HCT116 (cell line): ENCODE measurements around the gene MAPK4. TPM values are rescaled to one million over a fixed set of nuclear protein-coding genes. Genes with fewer than 3 reads are reported as not detected.
"Not testable (repeated sequence)": the region's sequence is repeated elsewhere in the genome, so short reads cannot be mapped to it uniquely, and the experiment has no call there.

Experiments used
- ATAC-seq: fragments of 200-7000 bp; cut with Tn5 transposase; 2 replicates; pipeline ENCODE4 v1.9.1; 2020; ENCODE audit warnings: mild to moderate bottlenecking, moderate library complexity
- BruUV-seq: library from RNA; stranded (reverse); fragments of 400-500 nt; replicated peaks from 2 replicates; lab custom pipeline; 2021; lab: Mats Ljungman, UMichigan
- CTCF ChIA-PET: fragments of 300-600 bp; sonication (Branson Sonifier 250); formaldehyde crosslinking; loops from one replicate; lab custom pipeline; 2021; ENCODE audit warnings: antibody characterized with exemption; lab: Charles Lee
- POLR2A ChIA-PET: fragments of 300-600, 350-600 bp; sonication (Branson Sonifier 250); formaldehyde crosslinking; loops from one replicate; lab custom pipeline; 2021; ENCODE audit warnings: antibody characterized with exemption; lab: Charles Lee
- RAD21 ChIA-PET, 2 experiments: fragments of 300-600 bp; sonication (Branson Sonifier 250); formaldehyde crosslinking; loops; one replicate each; lab custom pipeline; 2023; ENCODE audit warnings: low total read pairs in 2 of 2; ENCODE audit not compliant: uncharacterized antibody in 2 of 2, unreplicated experiment in 2 of 2, low non-redundant PET in 1 of 2; lab: Charles Lee
- DNase-seq: peaks from one replicate; pipeline ENCODE4 v3.0.0-alpha.2; 2010; ENCODE audit warnings: low read depth, low spot score
- H2AFZ ChIP-seq: fragments of 200-600 bp; shearing (Covaris generic), sonication (generic); 2 replicates; pipeline ENCODE4 v1.6.1; 2017; ENCODE audit warnings: low read depth, mixed run types, mixed read lengths, antibody characterized with exemption, low read length; ENCODE audit not compliant: poor library complexity, severe bottlenecking
- H3K27ac ChIP-seq: 2 replicates; pipeline ENCODE4 v1.5.1; 2012; ENCODE audit warnings: low read depth, low read length
- H3K27me3 ChIP-seq: fragments of 200-600 bp; sonication (generic); 2 replicates; pipeline ENCODE4 v1.6.1; 2016; ENCODE audit warnings: mixed run types, low read length, mixed read lengths; ENCODE audit not compliant: insufficient read depth
- H3K36me3 ChIP-seq, 2 experiments: fragments of 200-500 bp in 1 of 2; fragments of 200-600 bp in 1 of 2; sonication (Bioruptor generic) in 1 of 2; sonication (generic) in 1 of 2; 2 replicates each; pipeline versions ENCODE4 v1.5.1 to v1.6.1; 2014 to 2016; ENCODE audit warnings: low read length in 2 of 2, inconsistent platforms in 1 of 2, mixed read lengths in 1 of 2, mixed run types in 1 of 2; ENCODE audit not compliant: insufficient read depth in 2 of 2, control insufficient read depth in 1 of 2
- H3K4me1 ChIP-seq, 2 experiments: fragments of 200-600 bp in 1 of 2; sonication (generic) in 1 of 2; 2 replicates each; pipeline versions ENCODE4 v1.5.1 to v1.6.1; 2012 to 2017; ENCODE audit warnings: low read length in 2 of 2, inconsistent platforms in 1 of 2, mild to moderate bottlenecking in 1 of 2, mixed read lengths in 1 of 2, mixed run types in 1 of 2, moderate library complexity in 1 of 2; ENCODE audit not compliant: insufficient read depth in 2 of 2, control insufficient read depth in 1 of 2
- H3K4me2 ChIP-seq: fragments of 200-600 bp; sonication (generic); 2 replicates; pipeline ENCODE4 v1.6.1; 2017; ENCODE audit warnings: mixed run types, low read length, mixed read lengths
- H3K4me3 ChIP-seq, 2 experiments: fragments of 200-600 bp in 1 of 2; sonication (generic) in 1 of 2; replicated peaks in 1 of 2; 2 replicates each; pipeline ENCODE4 v1.5.1; 2011 to 2016; ENCODE audit warnings: low read length in 2 of 2, control low read depth in 1 of 2, low read depth in 1 of 2, mild to moderate bottlenecking in 1 of 2, mixed read lengths in 1 of 2, mixed run types in 1 of 2
- H3K79me2 ChIP-seq: fragments of 200-600 bp; sonication (generic); 2 replicates; pipeline ENCODE4 v1.6.1; 2017; ENCODE audit warnings: mild to moderate bottlenecking, mixed run types, low read length, moderate library complexity, mixed read lengths; ENCODE audit not compliant: insufficient read depth
- H3K9ac ChIP-seq: fragments of 200-600 bp; sonication (generic); 2 replicates; pipeline ENCODE4 v1.6.1; 2016; ENCODE audit warnings: low read length, mixed read lengths
- H3K9me2 ChIP-seq: fragments of 200-600 bp; sonication (generic), shearing (Covaris generic); 2 replicates; pipeline ENCODE4 v1.6.1; 2017; ENCODE audit warnings: mixed run types, mild to moderate bottlenecking, moderate library complexity; ENCODE audit not compliant: insufficient read depth
- H3K9me3 ChIP-seq, 2 experiments: fragments of 200-500 bp in 1 of 2; fragments of 200-600 bp in 1 of 2; sonication (Bioruptor generic) in 1 of 2; sonication (generic) in 1 of 2; 2 replicates each; pipeline ENCODE4 v1.6.1; 2014 to 2017; ENCODE audit warnings: low read length in 2 of 2, mixed read lengths in 2 of 2, inconsistent platforms in 1 of 2, low read depth in 1 of 2, mild to moderate bottlenecking in 1 of 2, mixed run types in 1 of 2, moderate library complexity in 1 of 2; ENCODE audit not compliant: control insufficient read depth in 1 of 2, insufficient read depth in 1 of 2
- H4K20me1 ChIP-seq: fragments of 200-600 bp; sonication (generic), shearing (Covaris generic); 2 replicates; pipeline ENCODE4 v1.6.1; 2017; ENCODE audit warnings: mixed run types, mild to moderate bottlenecking, moderate library complexity; ENCODE audit not compliant: insufficient read depth
- RAD21 ChIP-seq: IDR thresholded peaks from 2 replicates; pipeline ENCODE4 v1.6.1; 2012; ENCODE audit warnings: low read depth, mild to moderate bottlenecking
- SRF ChIP-seq: IDR thresholded peaks from 2 replicates; pipeline ENCODE4 v1.6.1; 2012; ENCODE audit warnings: low read depth
- YY1 ChIP-seq: IDR thresholded peaks from 2 replicates; pipeline ENCODE4 v1.6.1; 2011; ENCODE audit warnings: low read length, low read depth, moderate library complexity, mild to moderate bottlenecking; ENCODE audit not compliant: insufficient replicate concordance; ENCODE audit errors: extremely low read depth
- ZBTB33 ChIP-seq: IDR thresholded peaks from 2 replicates; pipeline ENCODE4 v1.6.1; 2011; ENCODE audit warnings: mild to moderate bottlenecking, low read length, moderate library complexity; ENCODE audit not compliant: insufficient replicate concordance; ENCODE audit errors: extremely low read depth
- intact Hi-C: fragments of 100-400 bp; cut with micrococcal nuclease; formaldehyde crosslinking; loops from 2 replicates; pipeline ENCODE4 v1.10.0; 2022
- total RNA-seq: library from RNA; stranded (reverse); gene quantifications from one replicate; pipeline ENCODE4 v1.2.1, GENCODE V29; 2021; ENCODE audit not compliant: unreplicated experiment

MAPK4 gene
- total RNA-seq, 1 experiment from 2014 or later = 0.89 TPM

DNA sequence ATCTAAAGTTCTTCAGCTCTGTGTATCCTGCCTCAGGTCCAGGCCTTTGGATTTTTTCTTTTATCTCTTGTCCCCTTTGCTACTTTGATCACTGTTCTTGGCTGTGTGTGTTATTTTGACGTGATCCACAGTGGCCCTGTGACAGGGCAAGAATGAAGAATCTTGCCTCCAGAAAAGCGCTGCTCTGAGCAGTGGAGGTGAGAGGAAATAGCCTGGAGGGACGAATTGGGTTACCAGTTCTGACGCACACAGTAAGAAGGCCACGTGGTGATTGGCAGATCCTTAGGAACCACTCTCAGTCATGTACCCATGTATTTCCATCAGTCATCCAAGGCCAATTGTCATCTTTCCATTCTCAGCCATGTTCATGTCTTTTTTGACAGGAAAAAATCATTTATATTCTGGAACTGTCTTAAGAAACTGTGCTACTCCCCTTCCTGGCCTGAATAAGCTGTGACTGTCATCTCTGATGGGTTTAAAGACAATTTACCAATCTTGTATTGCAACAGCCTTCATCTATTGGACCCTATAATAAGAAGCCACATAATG, 47.6 kb downstream of the MAPK4 start:
- no peak for DNase-seq
- no TSS peak for BruUV-seq

DNA sequence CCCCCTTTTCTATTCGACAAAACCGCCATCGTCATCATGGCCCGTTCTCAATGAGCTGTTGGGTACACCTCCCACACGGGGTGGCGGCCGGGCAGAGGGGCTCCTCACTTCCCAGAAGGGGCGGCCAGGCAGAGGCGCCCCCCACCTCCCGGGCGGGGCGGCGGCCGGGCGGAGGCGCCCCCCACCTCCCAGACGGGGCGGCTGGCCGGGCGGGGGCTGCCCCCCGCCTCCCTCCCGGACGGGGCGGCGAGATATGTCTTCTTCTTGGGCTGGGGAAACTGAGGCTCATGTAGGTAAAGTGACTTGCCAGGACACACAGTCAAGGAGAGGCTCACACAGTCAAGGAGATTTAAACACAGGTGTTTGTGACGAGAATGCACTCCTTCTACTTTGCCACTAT, 49.3 kb downstream of the MAPK4 start:
- DNase-seq, CTCF ChIA-PET, H3K4me1 ChIP-seq, H3K9me2 ChIP-seq, ATAC-seq, POLR2A ChIA-PET, H3K4me3 ChIP-seq, H3K9me3 ChIP-seq, H2AFZ ChIP-seq, H3K27ac ChIP-seq, H4K20me1 ChIP-seq, intact Hi-C loops, BruUV-seq, H3K79me2 ChIP-seq, H3K9ac ChIP-seq, H3K36me3 ChIP-seq, H3K27me3 ChIP-seq, RAD21 ChIA-PET, H3K4me2 ChIP-seq: not testable (repeated sequence)

More for the DNA sequence above, 47.6 kb downstream of the MAPK4 start:
- RAD21 ChIA-PET = no interaction called here
- H3K4me1 ChIP-seq = no peaks in the 10 kb centered on the region
- no peak overlapping the region for H3K27ac ChIP-seq
- H3K9me3 ChIP-seq = no peaks in the 10 kb centered on the region
- CTCF ChIA-PET = no interaction called here
- ATAC-seq = no peak
- H3K9ac ChIP-seq = no peak overlapping the region
- H3K36me3 ChIP-seq = no peaks in the 10 kb centered on the region
- H3K4me3 ChIP-seq = no peak overlapping the region
- intact Hi-C loops = no loop called here
- no peaks in the 10 kb centered on the region for H3K9me2 ChIP-seq
- no peaks in the 10 kb centered on the region for H4K20me1 ChIP-seq
- H3K4me2 ChIP-seq = no peak overlapping the region
- POLR2A ChIA-PET = no interaction called here
- no peak for TF ChIP-seq ZBTB33
- TF ChIP-seq YY1 = no peak
- TF ChIP-seq SRF = no peak
- no peak for TF ChIP-seq RAD21
- H3K27me3 ChIP-seq = no peaks in the 10 kb centered on the region
- no peak overlapping the region for H2AFZ ChIP-seq
- no peaks in the 10 kb centered on the region for H3K79me2 ChIP-seq
